22Rv1 (cell line): Measurements from ENCODE around the gene RAI1.

Source experiments
- H3K27ac ChIP-seq: fragments of 450-650 bp; 2 replicates; pipeline ENCODE4 v1.5.1; 2017
- ZFX ChIP-seq: fragments of 450-650 bp; IDR thresholded peaks from 2 replicates; pipeline ENCODE4 v1.6.1; 2017; ENCODE audit warnings: antibody characterized with exemption, borderline replicate concordance
- TF ChIP-seq, protein P1 (sequence below): fragments of 450-650 bp; IDR thresholded peaks from 2 replicates; pipeline ENCODE4 v1.5.1; 2017; ENCODE audit warnings: mild to moderate bottlenecking

Gene RAI1

DNA sequence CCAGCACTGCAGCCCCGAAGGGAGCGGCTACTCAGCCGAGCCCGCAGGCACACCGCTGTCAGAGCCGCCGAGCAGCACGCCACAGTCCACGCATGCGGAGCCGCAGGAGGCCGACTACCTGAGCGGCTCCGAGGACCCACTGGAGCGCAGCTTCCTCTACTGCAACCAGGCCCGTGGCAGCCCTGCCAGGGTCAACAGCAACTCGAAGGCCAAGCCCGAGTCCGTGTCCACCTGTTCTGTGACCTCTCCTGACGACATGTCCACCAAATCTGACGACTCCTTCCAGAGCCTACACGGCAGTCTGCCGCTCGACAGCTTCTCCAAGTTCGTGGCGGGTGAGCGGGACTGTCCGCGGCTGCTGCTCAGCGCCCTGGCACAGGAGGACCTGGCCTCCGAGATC, 113.1 kb downstream of the RAI1 start:
- H3K27ac ChIP-seq: no peak overlapping the region
- TF ChIP-seq ZFX: no peak
- TF ChIP-seq, protein P1, sequence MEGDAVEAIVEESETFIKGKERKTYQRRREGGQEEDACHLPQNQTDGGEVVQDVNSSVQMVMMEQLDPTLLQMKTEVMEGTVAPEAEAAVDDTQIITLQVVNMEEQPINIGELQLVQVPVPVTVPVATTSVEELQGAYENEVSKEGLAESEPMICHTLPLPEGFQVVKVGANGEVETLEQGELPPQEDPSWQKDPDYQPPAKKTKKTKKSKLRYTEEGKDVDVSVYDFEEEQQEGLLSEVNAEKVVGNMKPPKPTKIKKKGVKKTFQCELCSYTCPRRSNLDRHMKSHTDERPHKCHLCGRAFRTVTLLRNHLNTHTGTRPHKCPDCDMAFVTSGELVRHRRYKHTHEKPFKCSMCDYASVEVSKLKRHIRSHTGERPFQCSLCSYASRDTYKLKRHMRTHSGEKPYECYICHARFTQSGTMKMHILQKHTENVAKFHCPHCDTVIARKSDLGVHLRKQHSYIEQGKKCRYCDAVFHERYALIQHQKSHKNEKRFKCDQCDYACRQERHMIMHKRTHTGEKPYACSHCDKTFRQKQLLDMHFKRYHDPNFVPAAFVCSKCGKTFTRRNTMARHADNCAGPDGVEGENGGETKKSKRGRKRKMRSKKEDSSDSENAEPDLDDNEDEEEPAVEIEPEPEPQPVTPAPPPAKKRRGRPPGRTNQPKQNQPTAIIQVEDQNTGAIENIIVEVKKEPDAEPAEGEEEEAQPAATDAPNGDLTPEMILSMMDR: no peak

DNA sequence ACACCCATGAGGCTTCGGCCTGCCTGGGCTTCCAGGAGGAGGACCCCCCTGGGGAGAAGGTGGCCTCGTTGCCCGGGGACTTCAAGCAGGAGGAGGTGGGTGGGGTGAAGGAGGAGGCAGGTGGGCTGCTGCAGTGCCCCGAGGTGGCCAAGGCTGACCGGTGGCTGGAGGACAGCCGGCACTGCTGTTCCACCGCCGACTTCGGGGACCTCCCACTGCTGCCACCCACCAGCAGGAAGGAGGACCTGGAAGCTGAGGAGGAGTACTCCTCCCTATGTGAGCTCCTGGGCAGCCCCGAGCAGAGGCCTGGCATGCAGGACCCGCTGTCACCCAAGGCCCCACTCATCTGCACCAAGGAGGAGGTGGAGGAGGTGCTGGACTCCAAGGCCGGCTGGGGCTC, 114.0 kb downstream of the RAI1 start:
- no peak overlapping the region for H3K27ac ChIP-seq
- TF ChIP-seq, protein P1: no peak
- TF ChIP-seq ZFX: no peak

DNA sequence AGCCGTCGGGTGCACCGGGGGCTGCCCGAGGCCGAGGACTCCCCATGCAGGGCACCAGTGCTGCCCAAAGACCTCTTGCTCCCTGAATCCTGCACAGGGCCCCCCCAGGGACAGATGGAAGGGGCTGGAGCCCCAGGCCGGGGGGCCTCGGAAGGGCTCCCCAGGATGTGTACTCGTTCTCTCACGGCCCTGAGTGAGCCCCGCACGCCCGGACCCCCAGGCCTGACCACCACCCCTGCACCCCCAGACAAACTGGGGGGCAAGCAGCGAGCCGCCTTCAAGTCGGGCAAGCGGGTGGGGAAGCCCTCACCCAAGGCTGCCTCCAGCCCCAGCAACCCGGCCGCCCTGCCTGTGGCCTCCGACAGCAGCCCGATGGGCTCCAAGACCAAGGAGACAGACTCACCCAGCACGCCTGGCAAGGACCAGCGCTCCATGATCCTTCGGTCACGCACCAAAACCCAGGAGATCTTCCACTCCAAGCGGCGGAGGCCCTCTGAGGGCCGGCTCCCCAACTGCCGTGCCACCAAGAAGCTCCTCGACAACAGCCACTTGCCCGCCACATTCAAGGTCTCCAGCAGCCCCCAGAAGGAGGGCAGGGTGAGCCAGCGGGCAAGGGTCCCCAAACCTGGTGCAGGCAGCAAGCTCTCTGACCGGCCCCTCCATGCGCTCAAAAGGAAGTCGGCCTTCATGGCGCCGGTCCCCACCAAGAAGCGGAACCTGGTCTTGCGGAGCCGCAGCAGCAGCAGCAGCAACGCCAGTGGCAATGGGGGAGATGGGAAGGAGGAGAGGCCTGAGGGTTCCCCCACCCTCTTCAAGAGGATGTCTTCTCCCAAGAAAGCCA, 114.9 kb downstream of the RAI1 start:
- TF ChIP-seq, protein P1: no peak
- no peak for TF ChIP-seq ZFX

DNA sequence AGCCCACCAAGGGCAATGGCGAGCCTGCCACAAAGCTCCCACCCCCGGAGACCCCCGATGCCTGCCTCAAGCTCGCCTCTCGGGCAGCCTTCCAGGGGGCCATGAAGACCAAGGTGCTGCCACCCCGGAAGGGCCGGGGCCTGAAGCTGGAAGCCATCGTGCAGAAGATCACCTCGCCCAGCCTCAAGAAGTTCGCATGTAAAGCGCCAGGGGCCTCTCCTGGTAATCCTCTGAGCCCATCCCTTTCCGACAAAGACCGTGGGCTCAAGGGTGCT, 115.5 kb downstream of the RAI1 start:
- TF ChIP-seq, protein P1: no peak
- TF ChIP-seq ZFX: no peak
- H3K27ac ChIP-seq: no peak overlapping the region

More for the DNA sequence above, 114.9 kb downstream of the RAI1 start:
- H3K27ac ChIP-seq: no peak overlapping the region

DNA sequence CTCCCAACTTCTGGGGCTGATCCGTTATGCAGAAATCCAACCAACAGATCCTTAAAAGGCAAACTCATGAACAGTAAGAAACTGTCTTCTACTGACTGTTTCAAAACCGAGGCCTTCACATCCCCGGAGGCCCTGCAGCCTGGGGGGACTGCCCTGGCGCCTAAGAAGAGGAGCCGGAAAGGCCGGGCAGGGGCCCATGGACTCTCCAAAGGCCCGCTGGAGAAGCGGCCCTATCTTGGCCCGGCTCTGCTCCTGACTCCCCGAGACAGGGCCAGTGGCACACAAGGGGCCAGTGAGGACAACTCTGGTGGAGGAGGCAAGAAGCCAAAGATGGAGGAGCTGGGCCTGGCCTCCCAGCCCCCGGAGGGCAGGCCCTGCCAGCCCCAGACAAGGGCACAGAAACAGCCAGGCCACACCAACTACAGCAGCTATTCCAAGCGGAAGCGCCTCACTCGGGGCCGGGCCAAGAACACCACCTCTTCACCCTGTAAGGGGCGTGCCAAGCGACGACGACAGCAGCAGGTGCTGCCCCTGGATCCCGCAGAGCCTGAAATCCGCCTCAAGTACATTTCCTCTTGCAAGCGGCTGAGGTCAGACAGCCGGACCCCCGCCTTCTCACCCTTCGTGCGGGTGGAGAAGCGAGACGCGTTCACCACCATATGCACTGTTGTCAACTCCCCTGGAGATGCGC, 116.0 kb downstream of the RAI1 start:
- H3K27ac ChIP-seq: no peak overlapping the region
- TF ChIP-seq ZFX: no peak
- TF ChIP-seq, protein P1: no peak

DNA sequence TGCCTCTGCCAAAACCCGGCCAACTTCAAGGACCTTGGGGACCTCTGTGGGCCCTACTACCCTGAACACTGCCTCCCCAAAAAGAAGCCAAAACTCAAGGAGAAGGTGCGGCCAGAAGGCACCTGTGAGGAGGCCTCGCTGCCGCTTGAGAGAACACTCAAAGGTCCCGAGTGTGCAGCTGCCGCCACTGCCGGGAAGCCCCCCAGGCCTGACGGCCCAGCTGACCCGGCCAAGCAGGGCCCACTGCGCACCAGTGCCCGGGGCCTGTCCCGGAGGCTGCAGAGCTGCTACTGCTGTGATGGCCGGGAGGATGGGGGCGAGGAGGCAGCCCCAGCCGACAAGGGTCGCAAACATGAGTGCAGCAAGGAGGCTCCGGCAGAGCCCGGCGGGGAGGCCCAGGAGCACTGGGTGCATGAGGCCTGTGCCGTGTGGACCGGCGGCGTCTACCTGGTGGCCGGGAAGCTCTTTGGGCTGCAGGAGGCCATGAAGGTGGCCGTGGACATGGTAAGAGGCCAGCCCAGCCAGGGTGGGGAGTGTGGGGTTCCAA, 116.8 kb downstream of the RAI1 start:
- TF ChIP-seq, protein P1: no peak
- no peak for TF ChIP-seq ZFX
- H3K27ac ChIP-seq: no peak overlapping the region

DNA sequence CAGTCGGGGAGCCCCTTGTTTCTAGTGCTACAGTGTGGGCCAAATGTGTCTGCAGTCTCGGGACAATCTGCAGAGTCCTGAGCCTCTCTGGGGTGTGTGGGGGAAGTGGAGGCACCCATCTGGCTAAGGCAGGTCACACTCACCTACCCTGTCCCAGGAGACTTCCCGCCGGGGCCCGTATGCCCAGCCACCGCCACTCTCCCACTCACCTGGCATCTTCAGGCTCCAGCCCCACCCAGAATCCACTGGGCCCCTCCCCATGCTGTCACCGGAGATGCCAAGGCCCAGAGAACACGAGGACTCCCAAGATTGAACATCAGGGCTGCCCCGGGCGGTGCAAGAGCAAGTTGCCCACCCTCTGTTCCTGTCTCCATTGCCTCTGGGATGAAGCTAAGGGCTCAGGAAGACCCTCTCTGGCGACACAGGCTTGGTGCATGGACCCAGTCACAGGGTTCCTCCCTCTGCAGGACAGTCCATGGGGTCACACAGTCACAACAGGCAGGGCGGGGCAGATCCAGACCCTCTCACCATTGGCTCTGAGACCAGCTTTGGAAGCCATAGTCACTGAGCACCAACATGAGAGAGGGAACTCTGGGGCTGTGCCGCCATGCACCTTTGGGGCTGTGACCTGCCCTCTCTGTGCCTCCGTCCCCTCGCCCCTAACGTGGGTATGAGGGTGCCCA, 117.5 kb downstream of the RAI1 start:
- TF ChIP-seq ZFX: no peak
- TF ChIP-seq, protein P1: no peak

More for the DNA sequence above, 117.5 kb downstream of the RAI1 start:
- H3K27ac ChIP-seq: no peak overlapping the region
